Measurements from ENCODE around the gene OR11G2.
"Not testable (repeated sequence)": the region's sequence is repeated elsewhere in the genome, so short reads cannot be mapped to it uniquely, and the experiment has no call there.

The OR11G2 gene

GRCh38 chr14:20180486-20180885, 10.2 kb upstream of the OR11G2 start:
- H3K4me1 ChIP-seq (ENCODE audit: control insufficient read depth, insufficient read depth, low read length, poor library complexity, severe bottlenecking) = no peaks in the 10 kb centered on the region
- peaks cover 37% of the 10 kb centered on the region for H3K9me3 ChIP-seq (ENCODE audit: control insufficient read depth, low read length)
- H3K36me3 ChIP-seq (ENCODE audit: control insufficient read depth, insufficient read depth, low read length) = no peaks in the 10 kb centered on the region
- no peak overlapping the region for H3K27ac ChIP-seq (ENCODE audit: low read depth, low read length, severe bottlenecking)
- no peak overlapping the region for H3K4me3 ChIP-seq (ENCODE audit: extremely low read depth, insufficient read depth, low read length, poor library complexity, severe bottlenecking)
- WGBS, 2 experiments (ENCODE audit: insufficient coverage in 2 of 2) = 43% methylated on average over 2 of the region's 2 CpGs; no CpG with 5 or more reads in 1 of the 2 experiments

GRCh38 chr14:20184181-20184580, 6.5 kb upstream of the OR11G2 start:
- H3K4me3 ChIP-seq (ENCODE audit: extremely low read depth, insufficient read depth, low read length, poor library complexity, severe bottlenecking) = no peak overlapping the region
- no peak overlapping the region for H3K27ac ChIP-seq (ENCODE audit: low read depth, low read length, severe bottlenecking)
- H3K9me3 ChIP-seq (ENCODE audit: control insufficient read depth, low read length) = peaks cover 40% of the 10 kb centered on the region
- 45 to 49% methylated on average over 5 of the region's 5 CpGs for WGBS, 2 experiments (ENCODE audit: insufficient coverage in 2 of 2)
- H3K4me1 ChIP-seq (ENCODE audit: control insufficient read depth, insufficient read depth, low read length, poor library complexity, severe bottlenecking) = no peaks in the 10 kb centered on the region
- H3K36me3 ChIP-seq (ENCODE audit: control insufficient read depth, insufficient read depth, low read length) = no peaks in the 10 kb centered on the region

- 93% methylated on average over 2 of the region's 3 CpGs; no CpG with 5 or more reads in 1 of the 2 experiments for WGBS, 2 experiments (ENCODE audit: insufficient coverage in 2 of 2)
- H3K36me3 ChIP-seq (ENCODE audit: control insufficient read depth, insufficient read depth, low read length) = no peaks in the 10 kb centered on the region
- H3K9me3 ChIP-seq (ENCODE audit: control insufficient read depth, low read length) = peaks cover 63% of the 10 kb centered on the region
- no peaks in the 10 kb centered on the region for H3K4me1 ChIP-seq (ENCODE audit: control insufficient read depth, insufficient read depth, low read length, poor library complexity, severe bottlenecking)
- H3K27ac ChIP-seq (ENCODE audit: low read depth, low read length, severe bottlenecking) = no peak overlapping the region
- no peak overlapping the region for H3K4me3 ChIP-seq (ENCODE audit: extremely low read depth, insufficient read depth, low read length, poor library complexity, severe bottlenecking)
Observed at GRCh38 chr14:20191396-20191795, 700 bp downstream of the OR11G2 start.

- peaks cover 60% of the 10 kb centered on the region for H3K9me3 ChIP-seq (ENCODE audit: control insufficient read depth, low read length)
- H3K4me3 ChIP-seq (ENCODE audit: extremely low read depth, insufficient read depth, low read length, poor library complexity, severe bottlenecking) = no peak overlapping the region
Observed at GRCh38 chr14:20194101-20194500, 3.4 kb downstream of the OR11G2 start.

GRCh38 chr14:20195170-20195569, 4.5 kb downstream of the OR11G2 start:
- not testable (repeated sequence) for H3K4me3 ChIP-seq (ENCODE audit: extremely low read depth, insufficient read depth, low read length, poor library complexity, severe bottlenecking); H3K4me1 ChIP-seq (ENCODE audit: control insufficient read depth, insufficient read depth, low read length, poor library complexity, severe bottlenecking); H3K36me3 ChIP-seq (ENCODE audit: control insufficient read depth, insufficient read depth, low read length); H3K27ac ChIP-seq (ENCODE audit: low read depth, low read length, severe bottlenecking)
- peaks cover 61% of the 10 kb centered on the region for H3K9me3 ChIP-seq (ENCODE audit: control insufficient read depth, low read length)
- 25 to 63% methylated on average over 1 to 2 of the region's 6 CpGs for WGBS, 2 experiments (ENCODE audit: insufficient coverage in 2 of 2)

More at GRCh38 chr14:20194101-20194500, 3.4 kb downstream of the OR11G2 start:
- Histone ChIP-seq H3K27ac (ENCODE audit: low read depth, low read length, severe bottlenecking) (no peak overlapping the region), H3K4me1 (ENCODE audit: control insufficient read depth, insufficient read depth, low read length, poor library complexity, severe bottlenecking) (no peaks in the 10 kb centered on the region), H3K36me3 (ENCODE audit: control insufficient read depth, insufficient read depth, low read length) (no peaks in the 10 kb centered on the region)

- peaks cover 61% of the 10 kb centered on the region for H3K9me3 ChIP-seq (ENCODE audit: control insufficient read depth, low read length)
- 25% methylated on average over 2 of the region's 2 CpGs; no CpG with 5 or more reads in 1 of the 2 experiments for WGBS, 2 experiments (ENCODE audit: insufficient coverage in 2 of 2)
- H3K4me1 ChIP-seq (ENCODE audit: control insufficient read depth, insufficient read depth, low read length, poor library complexity, severe bottlenecking) = no peaks in the 10 kb centered on the region
- H3K27ac ChIP-seq (ENCODE audit: low read depth, low read length, severe bottlenecking) = no peak overlapping the region
- no peaks in the 10 kb centered on the region for H3K36me3 ChIP-seq (ENCODE audit: control insufficient read depth, insufficient read depth, low read length)
- H3K4me3 ChIP-seq (ENCODE audit: extremely low read depth, insufficient read depth, low read length, poor library complexity, severe bottlenecking) = no peak overlapping the region
Observed at GRCh38 chr14:20195911-20196310, 5.2 kb downstream of the OR11G2 start.

DNA sequence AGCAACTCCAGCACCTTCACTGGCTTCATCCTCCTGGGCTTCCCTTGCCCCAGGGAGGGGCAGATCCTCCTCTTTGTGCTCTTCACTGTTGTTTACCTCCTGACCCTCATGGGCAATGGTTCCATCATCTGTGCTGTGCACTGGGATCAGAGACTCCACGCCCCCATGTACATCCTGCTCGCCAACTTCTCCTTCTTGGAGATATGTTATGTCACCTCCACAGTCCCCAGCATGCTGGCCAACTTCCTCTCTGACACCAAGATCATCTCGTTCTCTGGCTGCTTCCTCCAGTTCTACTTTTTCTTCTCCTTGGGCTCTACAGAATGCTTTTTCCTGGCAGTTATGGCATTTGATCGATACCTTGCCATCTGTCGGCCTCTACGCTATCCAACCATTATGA, 6.8 kb downstream of the OR11G2 start:
- 80 to 81% methylated on average over 5 of the region's 6 CpGs for WGBS, 2 experiments (ENCODE audit: insufficient coverage in 2 of 2)
- Histone ChIP-seq H3K27ac (ENCODE audit: low read depth, low read length, severe bottlenecking) (no peak overlapping the region), H3K36me3 (ENCODE audit: control insufficient read depth, insufficient read depth, low read length) (no peaks in the 10 kb centered on the region), H3K9me3 (ENCODE audit: control insufficient read depth, low read length) (peaks cover 61% of the 10 kb centered on the region), H3K4me1 (ENCODE audit: control insufficient read depth, insufficient read depth, low read length, poor library complexity, severe bottlenecking) (no peaks in the 10 kb centered on the region), H3K4me3 (ENCODE audit: extremely low read depth, insufficient read depth, low read length, poor library complexity, severe bottlenecking) (no peak overlapping the region)

- 43 to 48% methylated on average over 5 of the region's 5 CpGs for WGBS, 2 experiments (ENCODE audit: insufficient coverage in 2 of 2)
- H3K9me3 ChIP-seq (ENCODE audit: control insufficient read depth, low read length) = peaks cover 56% of the 10 kb centered on the region
Observed at GRCh38 chr14:20198991-20199390, 8.3 kb downstream of the OR11G2 start.

GRCh38 chr14:20204721-20205120, 14.0 kb downstream of the OR11G2 start:
- no peaks in the 10 kb centered on the region for H3K4me1 ChIP-seq (ENCODE audit: control insufficient read depth, insufficient read depth, low read length, poor library complexity, severe bottlenecking)
- 80% methylated on average over 1 of the region's 3 CpGs; no CpG with 5 or more reads in 1 of the 2 experiments for WGBS, 2 experiments (ENCODE audit: insufficient coverage in 2 of 2)
- no peak overlapping the region for H3K27ac ChIP-seq (ENCODE audit: low read depth, low read length, severe bottlenecking)
- H3K9me3 ChIP-seq (ENCODE audit: control insufficient read depth, low read length) = peaks cover 35% of the 10 kb centered on the region
- no peak overlapping the region for H3K4me3 ChIP-seq (ENCODE audit: extremely low read depth, insufficient read depth, low read length, poor library complexity, severe bottlenecking)
- H3K36me3 ChIP-seq (ENCODE audit: control insufficient read depth, insufficient read depth, low read length) = no peaks in the 10 kb centered on the region

More at GRCh38 chr14:20198991-20199390, 8.3 kb downstream of the OR11G2 start:
- H3K4me3 ChIP-seq (ENCODE audit: extremely low read depth, insufficient read depth, low read length, poor library complexity, severe bottlenecking) = no peak overlapping the region
- H3K36me3 ChIP-seq (ENCODE audit: control insufficient read depth, insufficient read depth, low read length) = no peaks in the 10 kb centered on the region
- H3K27ac ChIP-seq (ENCODE audit: low read depth, low read length, severe bottlenecking) = no peak overlapping the region
- no peaks in the 10 kb centered on the region for H3K4me1 ChIP-seq (ENCODE audit: control insufficient read depth, insufficient read depth, low read length, poor library complexity, severe bottlenecking)

DNA sequence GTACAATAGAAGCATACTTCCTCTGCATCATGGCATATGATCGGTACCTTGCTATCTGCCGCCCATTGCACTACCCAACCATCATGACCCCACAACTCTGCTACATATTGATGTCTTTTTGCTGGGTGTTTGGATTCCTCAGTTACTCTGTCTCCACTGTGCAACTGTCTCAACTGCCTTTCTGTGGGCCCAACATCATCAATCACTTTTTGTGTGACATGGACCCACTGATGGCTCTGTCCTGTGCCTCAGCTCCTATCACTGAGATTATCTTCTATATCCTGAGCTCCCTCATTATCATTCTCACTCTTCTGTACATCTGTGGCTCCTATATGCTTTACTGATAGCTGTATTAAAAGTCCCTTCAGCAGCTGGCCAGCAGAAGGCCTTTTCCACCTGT, 18.9 kb downstream of the OR11G2 start:
- no peaks in the 10 kb centered on the region for H3K36me3 ChIP-seq (ENCODE audit: control insufficient read depth, insufficient read depth, low read length)
- WGBS, 2 experiments (ENCODE audit: insufficient coverage in 2 of 2) = 64 to 83% methylated on average over 1 to 2 of the region's 2 CpGs
- no peak overlapping the region for H3K4me3 ChIP-seq (ENCODE audit: extremely low read depth, insufficient read depth, low read length, poor library complexity, severe bottlenecking)
- H3K4me1 ChIP-seq (ENCODE audit: control insufficient read depth, insufficient read depth, low read length, poor library complexity, severe bottlenecking) = no peaks in the 10 kb centered on the region
- H3K27ac ChIP-seq (ENCODE audit: low read depth, low read length, severe bottlenecking) = no peak overlapping the region
- peaks cover 33% of the 10 kb centered on the region for H3K9me3 ChIP-seq (ENCODE audit: control insufficient read depth, low read length)

DNA sequence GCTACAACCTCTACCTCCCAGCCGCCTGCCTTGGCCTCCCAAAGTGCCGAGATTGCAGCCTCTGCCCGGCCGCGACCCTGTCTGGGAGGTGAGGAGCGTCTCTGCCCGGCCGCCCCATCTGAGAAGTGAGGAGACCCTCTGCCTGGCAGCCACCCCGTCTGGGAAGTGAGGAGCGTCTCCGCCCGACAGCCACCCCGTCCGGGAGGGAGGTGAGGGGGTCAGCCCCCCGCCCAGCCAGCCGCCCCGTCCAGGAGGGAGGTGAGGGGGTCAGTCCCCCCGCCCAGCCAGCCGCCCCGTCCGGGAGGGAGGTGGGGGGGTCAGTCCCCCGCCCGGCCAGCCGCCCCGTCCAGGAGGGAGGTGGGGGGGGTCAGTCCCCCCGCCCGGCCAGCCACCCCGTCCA, 21.7 kb downstream of the OR11G2 start:
- H3K27ac ChIP-seq (ENCODE audit: low read depth, low read length, severe bottlenecking); H3K36me3 ChIP-seq (ENCODE audit: control insufficient read depth, insufficient read depth, low read length); H3K4me1 ChIP-seq (ENCODE audit: control insufficient read depth, insufficient read depth, low read length, poor library complexity, severe bottlenecking); H3K4me3 ChIP-seq (ENCODE audit: extremely low read depth, insufficient read depth, low read length, poor library complexity, severe bottlenecking): not testable (repeated sequence)
- WGBS, 2 experiments (ENCODE audit: insufficient coverage in 2 of 2) = 88% methylated on average over 5 of the region's 28 CpGs; no CpG with 5 or more reads in 1 of the 2 experiments
- H3K9me3 ChIP-seq (ENCODE audit: control insufficient read depth, low read length) = peaks cover 41% of the 10 kb centered on the region

Measured in mesodermal cell (in vitro differentiated cells).